GM12891 (cell line): ENCODE results near the gene LRRC63.

ENCODE experiments used
- POLR2A ChIP-seq: IDR thresholded peaks from 2 replicates; pipeline ENCODE4 v1.6.1; 2011; ENCODE audit warnings: low read depth, low read length, control low read depth
- POLR2AphosphoS5 ChIP-seq: IDR thresholded peaks from 2 replicates; pipeline ENCODE4 v1.6.1; 2011; ENCODE audit warnings: low read depth, low read length, control low read depth
- SPI1 ChIP-seq: IDR thresholded peaks from 2 replicates; pipeline ENCODE4 v1.6.1; 2011; ENCODE audit warnings: low read depth, low read length, control low read depth
- TAF1 ChIP-seq: IDR thresholded peaks from 2 replicates; pipeline ENCODE4 v1.6.1; 2011; ENCODE audit warnings: low read depth, low read length, control low read depth

DNA sequence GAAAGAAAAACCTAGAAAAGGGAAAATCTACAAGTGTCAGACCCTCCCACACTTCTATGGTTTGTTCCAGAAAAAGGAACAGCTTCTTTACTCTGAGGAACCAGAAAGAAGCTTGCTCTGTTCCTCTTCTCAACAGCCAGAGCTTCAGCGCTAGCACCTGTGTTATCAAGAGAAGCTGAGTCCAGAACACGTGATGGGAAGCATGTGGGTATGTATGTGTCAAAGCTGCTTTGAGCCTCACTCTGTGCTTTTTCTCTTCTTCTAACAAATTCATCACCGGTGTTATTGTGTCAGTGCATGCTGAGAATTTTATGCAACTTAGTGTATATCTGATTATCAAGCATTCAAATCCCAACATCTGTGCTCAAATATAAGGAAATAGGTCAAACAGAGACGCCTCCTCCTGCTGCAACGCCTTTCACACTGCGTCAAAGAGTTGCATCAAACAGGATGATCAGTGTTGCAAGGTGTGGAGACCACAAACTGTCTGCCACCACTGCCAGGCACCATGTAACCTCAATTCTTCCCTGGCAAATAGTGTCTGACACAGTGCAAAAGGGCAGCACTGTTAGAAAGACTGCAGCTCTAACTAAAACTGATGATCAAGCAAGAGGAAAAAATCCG is 83.9 kb downstream of the LRRC63 start:
- TF ChIP-seq POLR2AphosphoS5 (no peak), POLR2A (no peak), TAF1 (no peak), SPI1 (peak; percentile 53)
